GM19397 (cell line): Measurements from ENCODE around the gene TAPT1.
"Not testable (repeated sequence)": the region's sequence is repeated elsewhere in the genome, so short reads cannot be mapped to it uniquely, and the experiment has no call there.

ENCODE experiments used
- ATAC-seq: cut with Tn5 transposase; IDR thresholded peaks from one replicate; pipeline ENCODE4 v1.9.1; 2021; ENCODE audit warnings: mild to moderate bottlenecking, moderate library complexity; ENCODE audit not compliant: unreplicated experiment

The TAPT1 gene

GRCh38 chr4:16217300-16218051, 8.8 kb downstream of the TAPT1 start:
- ATAC-seq = peak; percentile 57

GRCh38 chr4:16213121-16213520, 13.2 kb downstream of the TAPT1 start:
- no peak for ATAC-seq

- ATAC-seq = no peak
These were observed 14.0 kb downstream of the TAPT1 start for GRCh38 chr4:16212138-16212782.

GRCh38 chr4:16207409-16207808, 18.9 kb downstream of the TAPT1 start:
- no peak for ATAC-seq

- ATAC-seq = no peak
These were observed 19.4 kb downstream of the TAPT1 start for GRCh38 chr4:16206848-16207247.

- no peak for ATAC-seq
These were observed 20.0 kb downstream of the TAPT1 start for GRCh38 chr4:16206301-16206700.

- ATAC-seq = peak; percentile 75
These were observed 20.7 kb downstream of the TAPT1 start for GRCh38 chr4:16205298-16206164.

- no peak for ATAC-seq
These were observed 21.8 kb downstream of the TAPT1 start for GRCh38 chr4:16204505-16204904.

- no peak for ATAC-seq
These were observed 23.2 kb downstream of the TAPT1 start for GRCh38 chr4:16203083-16203482.

GRCh38 chr4:16202598-16202997, 23.7 kb downstream of the TAPT1 start:
- no peak for ATAC-seq

- no peak for ATAC-seq
These were observed 27.2 kb downstream of the TAPT1 start for GRCh38 chr4:16199093-16199492.

GRCh38 chr4:16197876-16198665, 28.2 kb downstream of the TAPT1 start:
- no peak for ATAC-seq

GRCh38 chr4:16196482-16197393, 29.5 kb downstream of the TAPT1 start:
- no peak for ATAC-seq

GRCh38 chr4:16195209-16195608, 31.1 kb downstream of the TAPT1 start:
- no peak for ATAC-seq

- ATAC-seq = not testable (repeated sequence)
These were observed 31.5 kb downstream of the TAPT1 start for GRCh38 chr4:16194798-16195197.

GRCh38 chr4:16194214-16194613, 32.1 kb downstream of the TAPT1 start:
- no peak for ATAC-seq

- no peak for ATAC-seq
These were observed 33.4 kb downstream of the TAPT1 start for GRCh38 chr4:16192631-16193518.

- ATAC-seq = no peak
These were observed 34.2 kb downstream of the TAPT1 start for GRCh38 chr4:16192057-16192456.

- ATAC-seq = no peak
These were observed 38.8 kb downstream of the TAPT1 start for GRCh38 chr4:16187455-16187854.
